ENCODE results near the gene UBB. TPM values are rescaled to one million over a fixed set of nuclear protein-coding genes. Genes with fewer than 3 reads are reported as not detected.
"Not testable (repeated sequence)": the region's sequence is repeated elsewhere in the genome, so short reads cannot be mapped to it uniquely, and the experiment has no call there.

UBB gene
- total RNA-seq, 1 experiment from 2014 or later, result 1,900 TPM

GRCh38 chr17:16384557-16384956 is 3.7 kb downstream of the UBB start:
- intact Hi-C loops (cut with micrococcal nuclease; ENCODE audit: unreplicated experiment), result no loop called here
- Mint-ChIP-seq H3K27ac (ENCODE audit: unreplicated experiment) (no peak overlapping the region), H3K4me3 (ENCODE audit: unreplicated experiment) (no peak overlapping the region), H3K36me3 (ENCODE audit: insufficient read depth, unreplicated experiment) (peaks cover 49% of the 10 kb centered on the region), H3K9me3 (ENCODE audit: unreplicated experiment) (no peaks in the 10 kb centered on the region), H3K4me1 (ENCODE audit: low read depth, unreplicated experiment) (peaks cover 7% of the 10 kb centered on the region), H3K27me3 (ENCODE audit: insufficient read depth, unreplicated experiment) (no peaks in the 10 kb centered on the region)
- H3K4me3 ChIP-seq (ENCODE audit: low read depth, low read length), result no peak overlapping the region
- ChIA-PET CTCF (interaction anchor here (0.7 to 1.1 kb wide), 2 partner anchors 31 to 54 kb away, joined by 4 read pairs; partner anchors contain the start of gene TRPV2), POLR2A (no interaction called here)
- H3K27me3 ChIP-seq (replicated peaks; ENCODE audit: control insufficient read depth, insufficient read depth, low read length), result no peaks in the 10 kb centered on the region
- H3K36me3 ChIP-seq (ENCODE audit: control insufficient read depth, insufficient read depth, low read length), result peaks cover 3% of the 10 kb centered on the region
- H3K9me3 ChIP-seq, result no peaks in the 10 kb centered on the region
- no peaks in the 10 kb centered on the region for H3K4me1 ChIP-seq
- TF ChIP-seq, protein P1, sequence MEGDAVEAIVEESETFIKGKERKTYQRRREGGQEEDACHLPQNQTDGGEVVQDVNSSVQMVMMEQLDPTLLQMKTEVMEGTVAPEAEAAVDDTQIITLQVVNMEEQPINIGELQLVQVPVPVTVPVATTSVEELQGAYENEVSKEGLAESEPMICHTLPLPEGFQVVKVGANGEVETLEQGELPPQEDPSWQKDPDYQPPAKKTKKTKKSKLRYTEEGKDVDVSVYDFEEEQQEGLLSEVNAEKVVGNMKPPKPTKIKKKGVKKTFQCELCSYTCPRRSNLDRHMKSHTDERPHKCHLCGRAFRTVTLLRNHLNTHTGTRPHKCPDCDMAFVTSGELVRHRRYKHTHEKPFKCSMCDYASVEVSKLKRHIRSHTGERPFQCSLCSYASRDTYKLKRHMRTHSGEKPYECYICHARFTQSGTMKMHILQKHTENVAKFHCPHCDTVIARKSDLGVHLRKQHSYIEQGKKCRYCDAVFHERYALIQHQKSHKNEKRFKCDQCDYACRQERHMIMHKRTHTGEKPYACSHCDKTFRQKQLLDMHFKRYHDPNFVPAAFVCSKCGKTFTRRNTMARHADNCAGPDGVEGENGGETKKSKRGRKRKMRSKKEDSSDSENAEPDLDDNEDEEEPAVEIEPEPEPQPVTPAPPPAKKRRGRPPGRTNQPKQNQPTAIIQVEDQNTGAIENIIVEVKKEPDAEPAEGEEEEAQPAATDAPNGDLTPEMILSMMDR (IDR thresholded peaks at IDR 0.05; ENCODE audit: insufficient read depth in 1 of 2, low read depth in 1 of 2, low read length in 1 of 2, severe bottlenecking in 1 of 2, unreplicated experiment in 1 of 2), result no peak
- no peak for DNase-seq
- no TSS peak for BruUV-seq (replicated peaks)

DNA sequence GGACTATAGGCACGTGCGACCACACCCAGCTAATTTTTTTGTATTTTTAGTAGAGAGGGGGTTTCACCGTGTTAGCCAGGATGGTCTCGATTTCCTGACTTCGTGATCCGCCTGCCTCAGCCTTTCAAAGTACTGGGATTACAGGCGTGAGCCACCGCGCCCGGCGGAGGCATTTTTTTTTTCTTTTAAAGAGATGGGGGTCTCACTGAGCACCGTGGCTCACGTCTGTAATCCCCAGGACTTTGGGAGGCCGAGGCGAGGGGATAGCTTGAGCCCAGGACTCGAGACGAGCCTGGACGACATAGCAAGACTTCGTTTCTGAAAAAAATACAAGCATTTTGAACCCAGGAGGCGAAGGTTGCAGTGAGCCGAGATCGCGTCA is 5.2 kb downstream of the UBB start:
- not testable (repeated sequence) for H3K4me1 ChIP-seq; H3K9me3 Mint-ChIP-seq (ENCODE audit: unreplicated experiment); H3K27me3 ChIP-seq (replicated peaks; ENCODE audit: control insufficient read depth, insufficient read depth, low read length); DNase-seq; H3K4me3 ChIP-seq (ENCODE audit: low read depth, low read length); H3K36me3 ChIP-seq (ENCODE audit: control insufficient read depth, insufficient read depth, low read length); BruUV-seq (replicated peaks); H3K27me3 Mint-ChIP-seq (ENCODE audit: insufficient read depth, unreplicated experiment); H3K4me1 Mint-ChIP-seq (ENCODE audit: low read depth, unreplicated experiment); H3K9me3 ChIP-seq
- ChIA-PET CTCF (interaction anchor here (0.6 kb wide), 1 partner anchor 55 kb away, joined by 3 read pairs; no protein-coding TSS in a partner anchor), POLR2A (interaction anchor here (0.6 to 0.7 kb wide), 3 partner anchors 21 to 162 kb away, joined by 3 to 8 read pairs (median 3); no protein-coding TSS in a partner anchor)
- intact Hi-C loops (cut with micrococcal nuclease; ENCODE audit: unreplicated experiment), result loop anchor here (1.0 kb wide), 1 partner anchor 135 kb away; no protein-coding TSS in a partner anchor
- Mint-ChIP-seq H3K27ac (ENCODE audit: unreplicated experiment) (peak overlapping the region; percentile 97), H3K4me3 (ENCODE audit: unreplicated experiment) (peak overlapping the region; percentile 91), H3K36me3 (ENCODE audit: insufficient read depth, unreplicated experiment) (peaks cover 40% of the 10 kb centered on the region)

GRCh38 chr17:16391451-16391850 is 10.6 kb downstream of the UBB start:
- Histone ChIP-seq H3K36me3 (ENCODE audit: control insufficient read depth, insufficient read depth, low read length) (no peaks in the 10 kb centered on the region), H3K9me3 (no peaks in the 10 kb centered on the region), H3K4me1 (no peaks in the 10 kb centered on the region), H3K27me3 (replicated peaks; ENCODE audit: control insufficient read depth, insufficient read depth, low read length) (no peaks in the 10 kb centered on the region), H3K4me3 (ENCODE audit: low read depth, low read length) (no peak overlapping the region)
- BruUV-seq (replicated peaks), result no TSS peak
- DNase-seq, result no peak
- H3K36me3 Mint-ChIP-seq (ENCODE audit: insufficient read depth, unreplicated experiment), result peaks cover 8% of the 10 kb centered on the region
- H3K4me1 Mint-ChIP-seq (ENCODE audit: low read depth, unreplicated experiment), result peaks cover 3% of the 10 kb centered on the region
- POLR2A ChIA-PET, result no interaction called here
- H3K9me3 Mint-ChIP-seq (ENCODE audit: unreplicated experiment), result no peaks in the 10 kb centered on the region
- H3K4me3 Mint-ChIP-seq (ENCODE audit: unreplicated experiment), result no peak overlapping the region
- TF ChIP-seq, protein P1 (IDR thresholded peaks at IDR 0.05; ENCODE audit: insufficient read depth in 1 of 2, low read depth in 1 of 2, low read length in 1 of 2, severe bottlenecking in 1 of 2, unreplicated experiment in 1 of 2), result no peak
- H3K27me3 Mint-ChIP-seq (ENCODE audit: insufficient read depth, unreplicated experiment), result no peaks in the 10 kb centered on the region
- CTCF ChIA-PET, result no interaction called here
- H3K27ac Mint-ChIP-seq (ENCODE audit: unreplicated experiment), result no peak overlapping the region
- intact Hi-C loops (cut with micrococcal nuclease; ENCODE audit: unreplicated experiment), result no loop called here

DNA sequence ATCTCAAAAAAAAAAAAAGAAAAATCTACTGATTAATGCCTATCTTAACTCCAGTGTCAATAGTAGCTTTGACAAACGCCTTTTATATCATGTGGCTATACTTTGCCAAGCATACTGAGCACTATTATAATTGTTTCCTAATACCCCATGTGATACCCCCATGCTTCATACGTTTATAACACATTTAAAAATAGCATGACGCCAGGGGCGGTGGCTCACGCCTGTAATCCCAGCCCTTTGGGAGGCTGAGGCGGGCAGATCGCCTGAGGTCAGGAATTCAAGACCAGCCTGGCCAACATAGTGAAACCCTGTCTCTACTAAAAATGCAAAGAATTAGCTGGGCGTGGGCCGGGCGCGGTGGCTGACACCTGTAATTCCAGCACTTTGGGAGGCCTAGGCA is 11.6 kb downstream of the UBB start:
- intact Hi-C loops (cut with micrococcal nuclease; ENCODE audit: unreplicated experiment); CTCF ChIA-PET; POLR2A ChIA-PET; H3K36me3 Mint-ChIP-seq (ENCODE audit: insufficient read depth, unreplicated experiment); H3K4me3 Mint-ChIP-seq (ENCODE audit: unreplicated experiment); H3K9me3 ChIP-seq; BruUV-seq (replicated peaks); DNase-seq; H3K4me1 ChIP-seq; H3K27me3 Mint-ChIP-seq (ENCODE audit: insufficient read depth, unreplicated experiment); H3K4me3 ChIP-seq (ENCODE audit: low read depth, low read length); H3K27ac Mint-ChIP-seq (ENCODE audit: unreplicated experiment); H3K36me3 ChIP-seq (ENCODE audit: control insufficient read depth, insufficient read depth, low read length); H3K9me3 Mint-ChIP-seq (ENCODE audit: unreplicated experiment); H3K27me3 ChIP-seq (replicated peaks; ENCODE audit: control insufficient read depth, insufficient read depth, low read length): not testable (repeated sequence)
- peaks cover 12% of the 10 kb centered on the region for H3K4me1 Mint-ChIP-seq (ENCODE audit: low read depth, unreplicated experiment)

- DNase-seq; intact Hi-C loops (cut with micrococcal nuclease; ENCODE audit: unreplicated experiment); POLR2A ChIA-PET; BruUV-seq (replicated peaks); H3K36me3 ChIP-seq (ENCODE audit: control insufficient read depth, insufficient read depth, low read length); H3K27me3 ChIP-seq (replicated peaks; ENCODE audit: control insufficient read depth, insufficient read depth, low read length); H3K27me3 Mint-ChIP-seq (ENCODE audit: insufficient read depth, unreplicated experiment); H3K4me3 Mint-ChIP-seq (ENCODE audit: unreplicated experiment); H3K36me3 Mint-ChIP-seq (ENCODE audit: insufficient read depth, unreplicated experiment); H3K27ac Mint-ChIP-seq (ENCODE audit: unreplicated experiment); H3K4me3 ChIP-seq (ENCODE audit: low read depth, low read length); H3K9me3 ChIP-seq; CTCF ChIA-PET; H3K9me3 Mint-ChIP-seq (ENCODE audit: unreplicated experiment): not testable (repeated sequence)
- H3K4me1 Mint-ChIP-seq (ENCODE audit: low read depth, unreplicated experiment), result peaks cover 30% of the 10 kb centered on the region
- peaks cover 11% of the 10 kb centered on the region; the same call in 1 of the 2 replicates for H3K4me1 ChIP-seq
These were observed 15.0 kb downstream of the UBB start for GRCh38 chr17:16395887-16396286.

DNA sequence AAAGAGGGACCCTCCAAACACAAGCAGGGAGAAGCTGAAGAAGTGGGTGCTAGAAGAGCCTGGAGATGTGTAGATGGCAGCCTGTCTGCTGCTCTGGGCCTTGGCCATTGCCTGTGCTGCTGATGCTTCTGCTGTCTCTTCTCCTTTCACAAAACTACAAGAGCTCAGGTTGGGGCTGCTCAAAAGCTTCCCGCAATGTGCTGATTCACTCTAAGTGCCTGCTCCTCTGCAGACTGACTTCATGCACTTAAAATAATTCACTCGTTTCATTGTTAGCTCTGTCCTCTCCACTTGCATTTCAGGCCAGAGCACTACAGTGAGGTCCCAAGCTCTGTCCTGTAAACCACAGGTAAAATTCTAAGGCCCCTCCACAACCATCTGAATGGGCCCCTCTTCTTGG is 15.8 kb downstream of the UBB start:
- H3K27me3 Mint-ChIP-seq (ENCODE audit: insufficient read depth, unreplicated experiment); H3K4me3 Mint-ChIP-seq (ENCODE audit: unreplicated experiment); H3K27ac Mint-ChIP-seq (ENCODE audit: unreplicated experiment); DNase-seq; H3K36me3 Mint-ChIP-seq (ENCODE audit: insufficient read depth, unreplicated experiment); H3K4me3 ChIP-seq (ENCODE audit: low read depth, low read length); H3K9me3 Mint-ChIP-seq (ENCODE audit: unreplicated experiment); H3K27me3 ChIP-seq (replicated peaks; ENCODE audit: control insufficient read depth, insufficient read depth, low read length); H3K36me3 ChIP-seq (ENCODE audit: control insufficient read depth, insufficient read depth, low read length); intact Hi-C loops (cut with micrococcal nuclease; ENCODE audit: unreplicated experiment); H3K9me3 ChIP-seq; POLR2A ChIA-PET; BruUV-seq (replicated peaks): not testable (repeated sequence)
- H3K4me1 ChIP-seq, result peaks cover 11% of the 10 kb centered on the region; the same call in 1 of the 2 replicates
- H3K4me1 Mint-ChIP-seq (ENCODE audit: low read depth, unreplicated experiment), result peaks cover 31% of the 10 kb centered on the region
- CTCF ChIA-PET, result interaction anchor here (1.2 kb wide), 1 partner anchor 111 kb away, joined by 3 read pairs; no protein-coding TSS in a partner anchor
